ENCODE results near the gene NTRK3.

The NTRK3 gene

GRCh38 chr15:88257311-88258092, 963 bp upstream of the NTRK3 start:
- no peak for DNase-seq

GRCh38 chr15:88255484-88256278, 858 bp downstream of the NTRK3 start:
- no peak for DNase-seq

- no peak for DNase-seq
Observed at GRCh38 chr15:88255087-88255483, 1.5 kb downstream of the NTRK3 start.

- no peak for DNase-seq
Observed at GRCh38 chr15:88252441-88252840, 4.1 kb downstream of the NTRK3 start.

GRCh38 chr15:88250826-88251225, 5.7 kb downstream of the NTRK3 start:
- DNase-seq: no peak

- DNase-seq: no peak
Observed at GRCh38 chr15:88249220-88249619, 7.3 kb downstream of the NTRK3 start.

GRCh38 chr15:88247914-88248313, 8.6 kb downstream of the NTRK3 start:
- no peak for DNase-seq

GRCh38 chr15:88246666-88247446, 9.7 kb downstream of the NTRK3 start:
- DNase-seq: peak; percentile 55

GRCh38 chr15:88246081-88246480, 10.5 kb downstream of the NTRK3 start:
- no peak for DNase-seq

- no peak for DNase-seq
Observed at GRCh38 chr15:88243895-88244787, 12.4 kb downstream of the NTRK3 start.

- no peak for DNase-seq
Observed at GRCh38 chr15:88242586-88243555, 13.7 kb downstream of the NTRK3 start.

GRCh38 chr15:88241461-88241860, 15.1 kb downstream of the NTRK3 start:
- DNase-seq: no peak

GRCh38 chr15:88241060-88241459, 15.5 kb downstream of the NTRK3 start:
- DNase-seq: no peak

- no peak for DNase-seq
Observed at GRCh38 chr15:88239594-88239993, 16.9 kb downstream of the NTRK3 start.

GRCh38 chr15:88238618-88239430, 17.7 kb downstream of the NTRK3 start:
- DNase-seq: no peak

- no peak for DNase-seq
Observed at GRCh38 chr15:88234711-88235110, 21.8 kb downstream of the NTRK3 start.

GRCh38 chr15:88233921-88234320, 22.6 kb downstream of the NTRK3 start:
- DNase-seq: no peak

- no peak for DNase-seq
Observed at GRCh38 chr15:88232771-88233201, 23.8 kb downstream of the NTRK3 start.

- DNase-seq: no peak
Observed at GRCh38 chr15:88231909-88232644, 24.5 kb downstream of the NTRK3 start.
